WTC11 (cell line): ENCODE measurements around the gene RAC3. TPM values are rescaled to one million over a fixed set of nuclear protein-coding genes. Genes with fewer than 3 reads are reported as not detected.

Experiments used
- ATAC-seq: fragments of 200-7000 bp; cut with Tn5 transposase; 2 replicates; pipeline ENCODE4 v1.10.0; 2021; ENCODE audit warnings: mild to moderate bottlenecking, moderate library complexity
- CTCF ChIA-PET: fragments of 300-600 bp; sonication (Branson Sonifier 250); formaldehyde crosslinking; loops from one replicate; lab custom pipeline; 2021; ENCODE audit warnings: antibody characterized with exemption; lab: Charles Lee
- POLR2A ChIA-PET: fragments of 350-600 bp; sonication (Branson Sonifier 250); formaldehyde crosslinking; loops from one replicate; lab custom pipeline; 2021; ENCODE audit warnings: antibody characterized with exemption; lab: Charles Lee
- DNase-seq: peaks from one replicate; pipeline ENCODE4 v3.0.0; 2021; ENCODE audit warnings: low spot score
- H3K27ac Mint-ChIP-seq: 2 replicates; pipeline ENCODE4 v1.8.0; 2021; ENCODE audit warnings: mixed read lengths
- H3K27me3 Mint-ChIP-seq: 2 replicates; pipeline ENCODE4 v1.8.0; 2021; ENCODE audit warnings: low read depth, mild to moderate bottlenecking, moderate library complexity, mixed read lengths
- H3K36me3 Mint-ChIP-seq: 2 replicates; pipeline ENCODE4 v1.8.0; 2021; ENCODE audit warnings: mixed read lengths
- H3K4me1 Mint-ChIP-seq: 2 replicates; pipeline ENCODE4 v1.8.0; 2022; ENCODE audit warnings: mixed read lengths
- H3K4me3 Mint-ChIP-seq: 2 replicates; pipeline ENCODE4 v1.8.0; 2021; ENCODE audit warnings: mild to moderate bottlenecking, moderate library complexity, mixed read lengths
- H3K9me3 Mint-ChIP-seq: 2 replicates; pipeline ENCODE4 v1.8.0; 2021; ENCODE audit warnings: mixed read lengths
- CBFB ChIP-seq: sonication (generic); formaldehyde crosslinking; IDR thresholded peaks from 2 replicates; pipeline ENCODE4 v1.8.1; 2022; ENCODE audit warnings: mild to moderate bottlenecking, low read depth, missing genetic modification reagents
- FOXK1 ChIP-seq: sonication (generic); formaldehyde crosslinking; IDR thresholded peaks from 2 replicates; pipeline ENCODE4 v1.8.0; 2022; ENCODE audit warnings: mild to moderate bottlenecking, moderate library complexity, missing genetic modification reagents
- KAT7 ChIP-seq: sonication (generic); formaldehyde crosslinking; IDR thresholded peaks from 2 replicates; pipeline ENCODE4 v1.8.1; 2023; ENCODE audit warnings: missing genetic modification reagents, mild to moderate bottlenecking, borderline replicate concordance
- NFE2L1 ChIP-seq: sonication (generic); formaldehyde crosslinking; IDR thresholded peaks from 2 replicates; pipeline ENCODE4 v1.8.1; 2023; ENCODE audit warnings: missing genetic modification reagents
- PRRX2 ChIP-seq: fragments of 250-450 bp; sonication (Bioruptor Pico); IDR thresholded peaks from 2 replicates; pipeline ENCODE4 v1.8.0; 2021; ENCODE audit warnings: mild to moderate bottlenecking
- SOX15 ChIP-seq: fragments of 250-450 bp; sonication (Bioruptor Pico); IDR thresholded peaks from 2 replicates; pipeline ENCODE4 v1.9.0; 2021; ENCODE audit warnings: mild to moderate bottlenecking
- ZNF219 ChIP-seq: sonication (generic); formaldehyde crosslinking; IDR thresholded peaks from 2 replicates; pipeline ENCODE4 v1.8.0; 2023; ENCODE audit warnings: missing genetic modification reagents, mild to moderate bottlenecking, borderline replicate concordance
- ZNF423 ChIP-seq: fragments of 250-450 bp; sonication (Bioruptor Pico); IDR thresholded peaks from 2 replicates; pipeline ENCODE4 v2.1.2; 2022; ENCODE audit warnings: mild to moderate bottlenecking, moderate library complexity
- total RNA-seq: library from RNA; stranded (reverse); gene quantifications from 3 replicates; pipeline ENCODE4 v1.2.3, GENCODE V29; 2021
- TF ChIP-seq, protein P1 (sequence below): fragments of 250-450 bp; sonication (Bioruptor Pico); IDR thresholded peaks from 2 replicates; pipeline ENCODE4 v1.9.0; 2021; ENCODE audit warnings: mild to moderate bottlenecking, borderline replicate concordance
- TF ChIP-seq, protein P2 (sequence below): sonication (generic); formaldehyde crosslinking; IDR thresholded peaks from 2 replicates; pipeline ENCODE4 v1.8.0; 2022; ENCODE audit warnings: mild to moderate bottlenecking, missing genetic modification reagents
- TF ChIP-seq, protein P3 (sequence below): sonication (generic); formaldehyde crosslinking; IDR thresholded peaks from 2 replicates; pipeline ENCODE4 v1.8.0; 2023; ENCODE audit warnings: missing genetic modification reagents, mild to moderate bottlenecking, borderline replicate concordance
- TF ChIP-seq, protein P4 (sequence below): sonication (generic); formaldehyde crosslinking; IDR thresholded peaks from 2 replicates; pipeline ENCODE4 v1.8.1; 2023; ENCODE audit warnings: mild to moderate bottlenecking, moderate library complexity, missing genetic modification reagents
- TF ChIP-seq, protein P5 (sequence below): fragments of 250-450 bp; sonication (Bioruptor Pico); IDR thresholded peaks from 2 replicates; pipeline ENCODE4 v1.8.0; 2021; ENCODE audit warnings: mild to moderate bottlenecking

RAC3 gene
- total RNA-seq, 1 experiment from 2014 or later: 163 TPM

DNA sequence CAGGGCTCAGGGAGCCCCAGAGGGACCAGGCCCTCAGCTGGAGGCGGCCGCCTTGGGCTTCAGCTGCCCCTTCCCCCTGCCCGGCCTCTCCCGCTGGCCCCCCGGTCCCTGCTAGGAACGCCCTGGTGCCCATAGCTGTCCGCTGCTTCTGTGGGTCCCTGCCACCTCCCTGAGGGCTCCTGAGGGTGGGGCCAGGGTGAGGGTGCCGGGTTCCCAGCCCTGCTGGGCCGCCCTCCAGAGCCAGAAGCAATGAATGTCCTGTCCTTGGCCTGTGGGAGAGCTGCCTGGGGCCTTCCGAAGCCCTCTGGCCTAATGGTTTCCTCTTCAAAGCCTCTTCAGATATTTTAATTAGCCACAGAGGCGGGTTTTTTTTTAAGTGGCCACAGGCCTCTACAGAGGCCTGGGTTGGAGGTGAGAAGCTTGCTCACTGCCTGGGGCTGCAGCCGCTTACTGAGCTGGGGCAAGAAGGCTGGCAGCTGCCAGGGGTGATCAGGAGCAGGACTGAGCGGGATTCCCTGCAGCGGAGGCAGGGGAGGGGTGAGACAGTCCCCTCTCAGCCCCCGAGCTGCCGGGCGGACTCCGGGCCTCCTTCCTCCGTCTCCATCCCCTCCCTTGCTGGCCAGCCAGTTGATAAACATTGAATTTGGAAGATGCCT, 18.7 kb upstream of the RAC3 start (continued):
- TF ChIP-seq ZNF423 (CRISPR knock-in tag) (no peak), FOXK1 (CRISPR knock-in tag) (no peak)

DNA sequence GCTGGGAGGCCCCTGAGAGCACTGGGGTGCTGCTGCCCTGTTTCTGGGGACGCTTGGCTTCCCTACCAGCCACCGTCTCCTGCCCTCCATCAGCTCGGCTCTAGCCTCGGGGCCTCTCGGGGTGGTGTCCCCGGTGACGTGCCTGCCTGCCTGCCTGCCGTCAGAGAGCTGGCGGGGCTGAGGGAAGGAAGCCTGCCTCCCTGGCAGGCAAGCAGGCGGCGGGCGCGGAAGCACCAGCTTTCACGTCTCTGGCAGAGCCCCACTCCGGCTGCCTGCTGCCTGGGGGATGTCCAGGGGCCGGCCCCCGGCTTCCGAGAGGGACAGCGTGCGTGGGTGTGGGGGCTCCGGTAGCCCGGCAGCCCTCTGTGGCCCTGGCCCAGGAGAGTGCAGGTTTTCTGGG, 18.1 kb upstream of the RAC3 start:
- H3K9me3 Mint-ChIP-seq: no peaks in the 10 kb centered on the region
- no peak for DNase-seq
- H3K4me1 Mint-ChIP-seq: no peaks in the 10 kb centered on the region
- no peaks in the 10 kb centered on the region for H3K27me3 Mint-ChIP-seq
- CTCF ChIA-PET: interaction anchor here (0.6 to 3.0 kb wide), 5 partner anchors 9 to 46 kb away, joined by 3 to 11 read pairs (median 4); partner anchors contain the start of genes CENPX, LRRC45 and RAC3
- no peak overlapping the region for H3K4me3 Mint-ChIP-seq
- no peak for TF ChIP-seq SOX15 (CRISPR knock-in tag)
- no peak for TF ChIP-seq ZNF219
- TF ChIP-seq, protein P1, sequence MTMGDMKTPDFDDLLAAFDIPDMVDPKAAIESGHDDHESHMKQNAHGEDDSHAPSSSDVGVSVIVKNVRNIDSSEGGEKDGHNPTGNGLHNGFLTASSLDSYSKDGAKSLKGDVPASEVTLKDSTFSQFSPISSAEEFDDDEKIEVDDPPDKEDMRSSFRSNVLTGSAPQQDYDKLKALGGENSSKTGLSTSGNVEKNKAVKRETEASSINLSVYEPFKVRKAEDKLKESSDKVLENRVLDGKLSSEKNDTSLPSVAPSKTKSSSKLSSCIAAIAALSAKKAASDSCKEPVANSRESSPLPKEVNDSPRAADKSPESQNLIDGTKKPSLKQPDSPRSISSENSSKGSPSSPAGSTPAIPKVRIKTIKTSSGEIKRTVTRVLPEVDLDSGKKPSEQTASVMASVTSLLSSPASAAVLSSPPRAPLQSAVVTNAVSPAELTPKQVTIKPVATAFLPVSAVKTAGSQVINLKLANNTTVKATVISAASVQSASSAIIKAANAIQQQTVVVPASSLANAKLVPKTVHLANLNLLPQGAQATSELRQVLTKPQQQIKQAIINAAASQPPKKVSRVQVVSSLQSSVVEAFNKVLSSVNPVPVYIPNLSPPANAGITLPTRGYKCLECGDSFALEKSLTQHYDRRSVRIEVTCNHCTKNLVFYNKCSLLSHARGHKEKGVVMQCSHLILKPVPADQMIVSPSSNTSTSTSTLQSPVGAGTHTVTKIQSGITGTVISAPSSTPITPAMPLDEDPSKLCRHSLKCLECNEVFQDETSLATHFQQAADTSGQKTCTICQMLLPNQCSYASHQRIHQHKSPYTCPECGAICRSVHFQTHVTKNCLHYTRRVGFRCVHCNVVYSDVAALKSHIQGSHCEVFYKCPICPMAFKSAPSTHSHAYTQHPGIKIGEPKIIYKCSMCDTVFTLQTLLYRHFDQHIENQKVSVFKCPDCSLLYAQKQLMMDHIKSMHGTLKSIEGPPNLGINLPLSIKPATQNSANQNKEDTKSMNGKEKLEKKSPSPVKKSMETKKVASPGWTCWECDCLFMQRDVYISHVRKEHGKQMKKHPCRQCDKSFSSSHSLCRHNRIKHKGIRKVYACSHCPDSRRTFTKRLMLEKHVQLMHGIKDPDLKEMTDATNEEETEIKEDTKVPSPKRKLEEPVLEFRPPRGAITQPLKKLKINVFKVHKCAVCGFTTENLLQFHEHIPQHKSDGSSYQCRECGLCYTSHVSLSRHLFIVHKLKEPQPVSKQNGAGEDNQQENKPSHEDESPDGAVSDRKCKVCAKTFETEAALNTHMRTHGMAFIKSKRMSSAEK: no peak
- TF ChIP-seq, protein P2, sequence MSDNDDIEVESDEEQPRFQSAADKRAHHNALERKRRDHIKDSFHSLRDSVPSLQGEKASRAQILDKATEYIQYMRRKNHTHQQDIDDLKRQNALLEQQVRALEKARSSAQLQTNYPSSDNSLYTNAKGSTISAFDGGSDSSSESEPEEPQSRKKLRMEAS (CRISPR knock-in tag): no peak
- no peak for TF ChIP-seq NFE2L1
- TF ChIP-seq, protein P3, sequence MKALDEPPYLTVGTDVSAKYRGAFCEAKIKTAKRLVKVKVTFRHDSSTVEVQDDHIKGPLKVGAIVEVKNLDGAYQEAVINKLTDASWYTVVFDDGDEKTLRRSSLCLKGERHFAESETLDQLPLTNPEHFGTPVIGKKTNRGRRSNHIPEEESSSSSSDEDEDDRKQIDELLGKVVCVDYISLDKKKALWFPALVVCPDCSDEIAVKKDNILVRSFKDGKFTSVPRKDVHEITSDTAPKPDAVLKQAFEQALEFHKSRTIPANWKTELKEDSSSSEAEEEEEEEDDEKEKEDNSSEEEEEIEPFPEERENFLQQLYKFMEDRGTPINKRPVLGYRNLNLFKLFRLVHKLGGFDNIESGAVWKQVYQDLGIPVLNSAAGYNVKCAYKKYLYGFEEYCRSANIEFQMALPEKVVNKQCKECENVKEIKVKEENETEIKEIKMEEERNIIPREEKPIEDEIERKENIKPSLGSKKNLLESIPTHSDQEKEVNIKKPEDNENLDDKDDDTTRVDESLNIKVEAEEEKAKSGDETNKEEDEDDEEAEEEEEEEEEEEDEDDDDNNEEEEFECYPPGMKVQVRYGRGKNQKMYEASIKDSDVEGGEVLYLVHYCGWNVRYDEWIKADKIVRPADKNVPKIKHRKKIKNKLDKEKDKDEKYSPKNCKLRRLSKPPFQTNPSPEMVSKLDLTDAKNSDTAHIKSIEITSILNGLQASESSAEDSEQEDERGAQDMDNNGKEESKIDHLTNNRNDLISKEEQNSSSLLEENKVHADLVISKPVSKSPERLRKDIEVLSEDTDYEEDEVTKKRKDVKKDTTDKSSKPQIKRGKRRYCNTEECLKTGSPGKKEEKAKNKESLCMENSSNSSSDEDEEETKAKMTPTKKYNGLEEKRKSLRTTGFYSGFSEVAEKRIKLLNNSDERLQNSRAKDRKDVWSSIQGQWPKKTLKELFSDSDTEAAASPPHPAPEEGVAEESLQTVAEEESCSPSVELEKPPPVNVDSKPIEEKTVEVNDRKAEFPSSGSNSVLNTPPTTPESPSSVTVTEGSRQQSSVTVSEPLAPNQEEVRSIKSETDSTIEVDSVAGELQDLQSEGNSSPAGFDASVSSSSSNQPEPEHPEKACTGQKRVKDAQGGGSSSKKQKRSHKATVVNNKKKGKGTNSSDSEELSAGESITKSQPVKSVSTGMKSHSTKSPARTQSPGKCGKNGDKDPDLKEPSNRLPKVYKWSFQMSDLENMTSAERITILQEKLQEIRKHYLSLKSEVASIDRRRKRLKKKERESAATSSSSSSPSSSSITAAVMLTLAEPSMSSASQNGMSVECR: no peak
- TF ChIP-seq, protein P4, sequence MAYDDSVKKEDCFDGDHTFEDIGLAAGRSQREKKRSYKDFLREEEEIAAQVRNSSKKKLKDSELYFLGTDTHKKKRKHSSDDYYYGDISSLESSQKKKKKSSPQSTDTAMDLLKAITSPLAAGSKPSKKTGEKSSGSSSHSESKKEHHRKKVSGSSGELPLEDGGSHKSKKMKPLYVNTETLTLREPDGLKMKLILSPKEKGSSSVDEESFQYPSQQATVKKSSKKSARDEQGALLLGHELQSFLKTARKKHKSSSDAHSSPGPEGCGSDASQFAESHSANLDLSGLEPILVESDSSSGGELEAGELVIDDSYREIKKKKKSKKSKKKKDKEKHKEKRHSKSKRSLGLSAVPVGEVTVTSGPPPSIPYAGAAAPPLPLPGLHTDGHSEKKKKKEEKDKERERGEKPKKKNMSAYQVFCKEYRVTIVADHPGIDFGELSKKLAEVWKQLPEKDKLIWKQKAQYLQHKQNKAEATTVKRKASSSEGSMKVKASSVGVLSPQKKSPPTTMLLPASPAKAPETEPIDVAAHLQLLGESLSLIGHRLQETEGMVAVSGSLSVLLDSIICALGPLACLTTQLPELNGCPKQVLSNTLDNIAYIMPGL (CRISPR knock-in tag): no peak
- no peak for TF ChIP-seq KAT7 (CRISPR knock-in tag)
- no peak for TF ChIP-seq PRRX2 (CRISPR knock-in tag)
- no peak for TF ChIP-seq CBFB (CRISPR knock-in tag)
- TF ChIP-seq, protein P5, sequence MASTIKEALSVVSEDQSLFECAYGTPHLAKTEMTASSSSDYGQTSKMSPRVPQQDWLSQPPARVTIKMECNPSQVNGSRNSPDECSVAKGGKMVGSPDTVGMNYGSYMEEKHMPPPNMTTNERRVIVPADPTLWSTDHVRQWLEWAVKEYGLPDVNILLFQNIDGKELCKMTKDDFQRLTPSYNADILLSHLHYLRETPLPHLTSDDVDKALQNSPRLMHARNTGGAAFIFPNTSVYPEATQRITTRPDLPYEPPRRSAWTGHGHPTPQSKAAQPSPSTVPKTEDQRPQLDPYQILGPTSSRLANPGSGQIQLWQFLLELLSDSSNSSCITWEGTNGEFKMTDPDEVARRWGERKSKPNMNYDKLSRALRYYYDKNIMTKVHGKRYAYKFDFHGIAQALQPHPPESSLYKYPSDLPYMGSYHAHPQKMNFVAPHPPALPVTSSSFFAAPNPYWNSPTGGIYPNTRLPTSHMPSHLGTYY (CRISPR knock-in tag): no peak
- no peak for ATAC-seq
- H3K27ac Mint-ChIP-seq: no peak overlapping the region
- no peaks in the 10 kb centered on the region for H3K36me3 Mint-ChIP-seq
- POLR2A ChIA-PET: no interaction called here
